HG03025 (cell line): Measurements from ENCODE around the gene MAST1.
"Not testable (repeated sequence)": the region's sequence is repeated elsewhere in the genome, so short reads cannot be mapped to it uniquely, and the experiment has no call there.

Source experiments
- ATAC-seq: cut with Tn5 transposase; IDR thresholded peaks from one replicate; pipeline ENCODE4 v1.9.1; 2021; ENCODE audit warnings: mild to moderate bottlenecking, moderate library complexity; ENCODE audit not compliant: unreplicated experiment, low FRiP score

MAST1 gene

DNA sequence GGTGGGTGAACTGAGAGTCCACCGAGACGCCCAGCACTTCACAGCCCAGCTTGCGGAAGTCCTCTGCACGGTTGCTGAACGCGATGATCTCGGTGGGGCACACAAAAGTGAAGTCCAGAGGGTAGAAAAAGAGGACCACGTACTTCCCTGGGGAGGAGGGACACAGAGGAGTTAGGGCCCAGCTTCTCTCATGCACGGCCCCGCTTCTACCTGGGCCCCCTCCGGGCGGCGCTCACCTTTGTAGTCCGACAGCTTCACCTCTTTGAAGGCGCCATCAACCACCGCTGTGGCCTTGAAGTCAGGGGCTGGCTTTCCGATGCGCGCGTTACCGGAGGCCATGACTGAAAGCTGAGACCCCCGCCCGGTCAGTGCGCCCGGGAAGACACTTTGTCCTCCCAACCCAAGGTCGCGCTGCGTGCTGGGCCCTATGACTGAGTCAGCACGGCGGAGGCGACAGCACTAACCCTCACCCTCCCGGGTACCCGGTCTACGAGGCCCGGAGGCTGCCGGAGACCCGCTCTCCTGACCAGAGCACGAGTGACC is 37.3 kb upstream of the MAST1 start:
- ATAC-seq: no peak

DNA sequence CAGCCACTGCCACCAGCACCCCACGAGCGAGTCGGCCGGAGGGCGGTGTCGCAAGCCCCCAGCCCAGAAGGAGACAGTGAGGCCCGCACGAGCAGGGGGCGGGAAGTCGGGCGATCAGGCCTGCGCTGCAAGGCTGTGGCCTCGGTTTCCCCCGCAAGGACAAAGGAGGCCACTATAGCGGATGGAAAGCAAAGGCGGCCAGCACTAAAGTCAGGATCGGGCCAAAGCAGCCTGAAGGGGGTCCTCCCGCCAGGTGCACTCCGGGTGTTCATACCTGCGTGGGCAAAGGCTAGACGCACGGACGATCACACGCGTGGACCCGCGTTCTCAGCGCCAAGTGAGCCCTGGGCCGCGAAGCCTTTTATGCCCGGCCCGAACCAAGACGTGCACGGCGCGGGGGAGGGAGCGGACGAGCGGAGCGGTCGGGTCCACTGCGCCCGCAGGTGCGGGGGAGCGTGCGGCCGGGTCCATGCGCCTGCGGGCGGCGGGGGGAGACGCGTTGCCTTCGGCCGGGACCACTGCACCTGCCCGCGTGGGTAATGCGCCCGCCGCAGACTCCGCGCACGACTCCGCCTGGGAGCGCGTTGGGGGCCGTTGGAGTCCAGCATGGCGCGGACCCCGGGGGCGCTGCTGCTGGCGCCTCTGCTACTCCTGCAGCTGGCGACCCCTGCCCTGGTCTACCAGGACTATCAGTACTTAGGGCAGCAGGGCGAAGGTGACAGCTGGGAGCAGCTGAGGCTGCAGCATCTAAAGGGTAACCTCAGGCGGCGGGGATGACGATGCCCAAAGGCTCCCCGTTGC is 36.6 kb upstream of the MAST1 start, which contains the start of the genes PRDX2 and THSD8:
TSS of gene PRDX2 (minus strand) at position 335 of the 801 bp plus-strand sequence. CDS start 539 bp downstream, outside the sequence.
TSS of gene THSD8 (plus strand) at position 604 of the 801 bp plus-strand sequence. CDS start at position 607, 3 bp downstream.
- no peak for ATAC-seq

DNA sequence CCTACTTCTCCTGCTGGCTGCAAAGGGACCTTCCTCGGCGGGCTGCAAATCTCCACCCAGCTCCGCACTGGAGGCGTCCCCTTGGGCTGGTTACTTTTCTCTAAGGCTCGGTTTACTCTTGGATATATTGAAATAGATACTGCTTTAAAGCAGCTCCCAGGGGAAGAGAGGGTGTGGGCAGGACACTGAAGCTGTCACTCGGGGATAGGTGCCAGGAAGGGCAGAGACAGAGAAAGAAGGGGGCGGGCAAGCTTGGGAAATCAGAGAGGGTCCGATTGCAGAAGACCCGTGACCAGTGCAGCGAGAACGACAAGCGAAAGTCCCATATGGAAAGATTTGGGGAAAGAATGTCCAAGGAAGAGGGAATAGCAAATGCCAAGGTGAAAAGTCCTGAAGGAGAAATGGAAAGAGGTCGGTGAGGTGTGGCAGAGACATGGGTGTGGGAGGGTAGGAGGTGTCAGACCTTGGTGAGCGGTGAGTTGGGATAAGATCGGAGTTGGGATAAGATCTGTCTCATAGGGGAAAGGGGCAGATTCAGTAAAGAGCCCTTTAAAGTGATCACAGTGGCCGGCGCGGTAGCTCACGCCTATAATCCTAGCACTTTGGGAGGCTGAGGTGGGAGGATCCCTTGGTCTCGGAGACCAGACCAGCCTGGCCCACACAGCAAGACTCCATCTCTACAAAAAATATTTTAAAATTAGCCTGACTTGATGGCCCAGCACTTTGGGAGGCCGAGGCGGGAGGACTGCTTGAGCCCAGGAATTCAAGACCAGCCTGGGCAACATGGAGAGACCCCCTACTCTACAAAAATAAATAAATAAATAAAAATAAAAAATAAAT is 35.8 kb upstream of the MAST1 start:
- no peak for ATAC-seq

DNA sequence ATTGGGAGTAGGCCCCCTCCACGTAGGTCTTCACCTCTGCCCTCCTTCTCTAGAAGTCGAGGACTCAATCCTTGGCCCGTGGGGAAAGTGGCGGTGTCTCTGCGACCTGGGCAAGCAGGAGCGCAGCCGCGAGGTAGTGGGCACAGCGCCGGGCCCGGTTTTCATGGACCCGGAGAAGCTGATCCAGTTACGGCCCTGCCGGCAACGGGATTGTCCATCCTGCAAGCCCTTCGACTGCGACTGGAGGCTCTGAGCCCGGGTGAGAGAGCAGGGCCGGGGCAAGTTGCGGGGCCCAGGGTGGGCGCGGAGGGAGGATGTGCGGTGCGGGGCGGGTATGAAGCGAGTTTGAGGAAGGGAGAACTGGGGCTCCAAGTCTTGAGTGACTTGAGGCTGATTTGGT is 34.3 kb upstream of the MAST1 start:
- ATAC-seq: no peak

DNA sequence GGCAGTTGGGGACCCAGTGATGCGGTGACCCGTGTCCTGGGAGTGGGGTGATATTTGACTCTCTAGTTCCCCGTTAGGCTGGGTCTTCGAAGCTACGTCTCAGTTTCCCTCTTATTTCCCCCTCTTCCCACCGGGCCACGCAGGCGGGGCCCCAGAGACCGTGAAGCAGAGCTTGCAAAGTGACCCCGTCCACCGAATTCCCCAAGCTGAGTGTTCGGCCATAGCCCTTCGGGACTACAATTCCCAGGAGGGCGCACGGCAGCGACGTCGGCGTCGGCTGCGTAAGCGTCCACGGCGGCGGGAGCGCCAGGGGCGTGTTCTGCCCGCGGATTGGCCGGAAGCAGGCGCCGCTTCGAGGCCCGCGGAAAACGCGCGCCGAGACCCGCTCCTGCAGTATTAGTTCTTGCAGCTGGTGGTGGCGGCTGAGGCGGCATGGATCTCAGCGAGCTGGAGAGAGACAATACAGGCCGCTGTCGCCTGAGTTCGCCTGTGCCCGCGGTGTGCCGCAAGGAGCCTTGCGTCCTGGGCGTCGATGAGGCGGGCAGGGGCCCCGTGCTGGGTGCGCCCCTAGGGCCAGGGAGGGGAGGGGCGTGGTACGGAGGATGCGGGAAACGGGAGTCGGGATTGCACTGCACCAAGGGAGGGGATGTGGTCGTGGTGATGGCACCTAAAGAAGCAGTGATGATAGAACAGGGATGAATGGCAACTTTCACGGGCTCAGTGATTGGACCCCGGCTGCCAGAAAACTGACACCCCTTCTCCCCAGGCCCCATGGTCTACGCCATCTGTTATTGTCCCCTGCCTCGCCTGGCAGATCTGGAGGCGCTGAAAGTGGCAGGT is 31.9 kb upstream of the MAST1 start, which contains the start of gene RNASEH2A:
TSS of gene RNASEH2A (plus strand) at position 343 of the 840 bp plus-strand sequence. CDS start at position 433, 90 bp downstream.
- ATAC-seq: no peak

DNA sequence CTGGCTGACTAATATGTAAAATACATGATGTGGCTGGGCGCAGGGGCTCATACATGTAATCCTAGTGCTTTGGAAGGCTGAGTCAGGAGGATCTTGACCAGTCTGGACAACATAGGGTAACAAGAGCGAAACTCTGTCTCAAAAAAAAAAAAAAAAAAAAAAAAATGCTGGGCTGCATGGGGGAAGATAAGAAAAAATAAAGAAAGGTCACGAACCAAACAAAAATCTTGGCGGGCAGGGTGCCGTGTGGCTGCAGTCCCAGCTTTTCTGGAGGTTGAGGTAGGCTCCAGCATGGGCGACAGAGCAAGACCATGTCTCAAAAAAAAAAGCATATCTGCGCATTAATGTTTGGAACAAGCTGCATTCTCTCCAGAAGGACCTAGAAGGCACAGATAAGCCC is 23.2 kb upstream of the MAST1 start:
- ATAC-seq: no peak

DNA sequence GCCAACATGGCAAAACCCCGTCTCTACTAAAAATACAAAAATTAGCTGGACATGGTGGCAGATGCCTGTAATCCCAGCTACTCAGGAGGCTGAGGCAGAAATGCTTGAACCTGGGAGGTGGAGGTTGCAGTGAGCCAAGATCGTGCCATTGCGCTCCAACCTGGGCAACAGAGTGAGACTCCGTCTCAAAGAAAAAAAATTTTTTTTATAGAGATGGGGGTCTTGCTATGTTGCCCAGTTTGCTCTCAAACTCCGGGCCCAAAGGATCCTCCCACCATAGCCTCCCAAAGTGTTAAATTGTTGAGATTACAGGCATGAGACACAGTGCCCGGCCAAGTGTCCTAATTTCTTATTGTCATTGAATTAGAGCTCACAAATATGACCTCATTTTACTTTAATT is 21.1 kb upstream of the MAST1 start:
- not testable (repeated sequence) for ATAC-seq

DNA sequence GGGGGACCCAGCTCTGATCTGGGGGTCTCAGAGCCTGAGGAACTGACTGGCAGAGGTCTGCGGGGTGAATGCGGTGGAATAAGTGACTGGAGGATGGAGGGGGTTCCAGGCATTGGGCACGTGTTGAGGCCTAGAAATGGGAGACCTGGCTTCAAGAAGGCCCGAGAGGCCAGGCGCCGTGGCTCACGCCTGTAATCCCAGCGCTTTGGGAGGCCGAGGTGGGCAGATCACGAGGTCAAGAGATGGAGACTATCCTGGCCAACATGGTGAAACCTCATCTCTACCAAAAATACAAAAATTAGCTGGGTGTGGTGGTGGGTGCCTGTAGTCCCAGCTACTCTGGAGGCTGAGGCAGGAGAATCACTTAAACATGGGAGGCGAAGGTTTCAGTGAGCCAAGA is 20.5 kb upstream of the MAST1 start:
- ATAC-seq: not testable (repeated sequence)

DNA sequence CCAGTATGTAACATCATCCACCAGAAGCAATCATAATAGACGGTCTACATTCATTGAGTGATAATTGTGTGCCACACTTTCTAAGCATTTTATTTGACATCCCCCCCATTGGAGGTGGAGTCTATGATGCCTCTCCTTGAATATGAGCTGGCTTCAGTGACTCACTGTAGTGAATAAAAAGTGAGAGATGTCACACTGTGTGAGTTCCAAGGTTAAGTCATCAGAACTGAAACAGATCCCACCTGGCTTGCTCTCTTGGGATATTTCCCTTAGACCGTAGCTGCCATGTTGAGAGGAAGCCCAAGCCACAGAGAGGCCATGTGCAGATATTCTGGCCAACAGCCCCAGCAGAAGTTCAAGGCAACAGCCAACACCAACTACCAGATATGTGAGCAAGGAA is 16.6 kb upstream of the MAST1 start:
- ATAC-seq: no peak

DNA sequence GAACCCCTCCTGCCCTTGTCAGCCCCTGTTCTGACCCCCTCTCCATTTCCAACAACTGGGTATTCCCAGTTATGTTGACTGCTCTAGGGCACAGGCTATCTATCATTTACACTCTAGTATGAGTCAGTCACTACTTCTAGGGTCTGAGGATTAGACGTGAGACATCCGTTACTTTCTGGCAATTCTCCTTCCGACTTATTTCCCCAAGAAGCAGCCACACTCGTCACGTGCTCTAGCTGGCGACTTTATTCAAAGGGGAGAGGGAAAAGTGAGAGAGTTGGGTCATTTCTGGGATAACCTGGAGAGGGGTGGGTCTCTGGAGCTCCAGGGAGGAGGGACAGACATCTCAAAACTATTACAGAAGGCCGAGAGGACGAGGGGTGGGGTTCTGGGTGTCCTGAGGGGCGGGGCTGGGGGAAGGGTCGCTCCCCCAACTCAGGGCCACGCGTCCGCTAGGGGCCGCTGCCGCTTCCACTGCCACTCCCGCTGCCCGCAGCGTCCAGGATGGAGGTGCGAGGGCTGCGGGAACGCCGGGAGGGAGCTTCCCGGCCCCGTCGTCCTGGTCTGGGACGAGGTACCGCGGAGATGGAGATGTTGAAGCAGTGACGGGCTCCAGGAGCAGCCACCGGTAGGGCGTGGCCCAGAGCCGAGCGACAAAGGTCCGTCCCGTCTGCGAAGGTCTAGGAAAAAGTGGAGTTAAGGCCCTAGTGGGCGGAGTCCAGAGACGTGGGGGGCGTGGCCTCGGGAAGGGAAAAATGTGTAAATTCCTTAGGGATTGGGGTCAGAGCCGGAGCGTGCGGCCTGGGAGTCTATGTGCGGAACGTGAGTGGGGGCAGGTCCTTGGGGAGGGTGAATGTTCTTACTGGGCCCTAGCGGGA is 12.8 kb upstream of the MAST1 start:
- no peak for ATAC-seq

DNA sequence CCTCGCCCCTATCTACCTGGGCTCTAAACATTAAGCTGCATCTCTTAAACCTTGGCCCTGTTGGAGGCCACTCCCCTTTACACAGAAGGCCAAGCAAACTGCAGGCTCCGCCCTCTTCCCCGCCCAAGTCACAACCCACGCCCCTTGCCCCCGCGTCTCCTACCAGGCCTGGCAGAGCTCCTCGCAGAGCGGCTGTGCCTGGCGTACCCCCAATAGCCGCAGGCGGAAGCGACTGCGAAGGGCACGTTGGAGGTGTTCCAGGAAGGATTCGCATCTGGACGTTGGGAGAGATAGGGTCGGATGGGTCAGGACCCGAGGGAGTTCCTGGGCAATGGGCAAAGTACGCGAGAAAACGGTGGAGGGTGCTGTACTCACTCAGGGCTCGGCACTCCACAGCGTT is 9.8 kb upstream of the MAST1 start:
- ATAC-seq: no peak

DNA sequence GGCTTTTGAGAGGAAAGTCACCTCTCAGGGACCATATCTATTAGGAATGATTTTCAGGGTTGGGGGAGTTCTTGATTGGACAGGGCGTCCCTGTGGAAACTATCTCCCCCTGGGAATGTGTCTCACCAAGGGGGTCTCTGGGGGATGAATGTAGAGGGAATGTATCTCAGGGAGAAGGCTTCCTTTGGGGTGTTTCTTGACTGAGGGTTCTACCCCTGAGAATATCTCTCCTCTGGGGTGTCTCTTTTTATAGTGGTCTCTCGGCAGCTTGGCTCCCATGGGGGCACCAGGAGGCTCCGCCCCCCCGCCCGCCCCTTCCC is 4.9 kb upstream of the MAST1 start:
- ATAC-seq: no peak

DNA sequence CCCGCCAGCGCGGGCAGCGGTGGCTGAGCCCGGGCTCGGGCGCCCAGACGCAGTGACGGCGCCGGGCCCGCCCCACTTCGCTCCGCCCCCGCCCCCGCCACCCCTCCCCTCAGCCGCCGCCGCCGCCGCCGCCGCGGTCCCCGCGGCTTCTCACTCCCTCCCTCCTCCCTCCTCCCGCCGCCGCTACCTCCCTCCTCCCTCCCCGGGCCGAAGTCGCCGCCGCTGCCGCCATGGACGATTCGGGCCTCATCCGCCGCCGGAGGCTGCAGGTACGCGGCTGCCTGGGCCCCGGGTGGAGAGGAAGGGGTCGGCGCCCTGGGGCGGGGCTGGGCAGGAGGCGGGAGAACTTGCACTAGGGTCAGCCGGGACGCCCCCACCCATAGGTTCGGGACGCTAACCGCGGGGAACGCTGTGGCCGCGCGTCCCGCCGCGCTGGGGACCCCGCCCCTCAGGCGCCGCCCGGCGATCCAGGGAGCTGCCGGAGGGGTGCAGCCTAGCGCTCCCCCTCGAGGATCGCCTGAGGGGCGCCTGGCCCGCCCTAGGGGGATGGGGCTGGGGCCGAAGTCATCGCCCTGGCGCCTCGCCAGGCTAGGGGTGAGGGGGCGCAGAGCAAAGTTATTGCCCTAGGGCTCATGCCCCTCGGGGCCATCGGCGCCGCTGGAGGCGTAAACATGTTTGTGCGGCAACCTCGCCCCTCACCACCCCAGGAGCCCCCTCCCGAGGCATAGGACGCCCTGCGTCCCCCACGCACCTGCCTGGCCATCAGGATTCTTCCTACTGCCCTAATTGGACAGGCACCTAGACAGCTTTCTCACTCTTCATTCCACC is 4.4 kb upstream of the MAST1 start:
- ATAC-seq: no peak

DNA sequence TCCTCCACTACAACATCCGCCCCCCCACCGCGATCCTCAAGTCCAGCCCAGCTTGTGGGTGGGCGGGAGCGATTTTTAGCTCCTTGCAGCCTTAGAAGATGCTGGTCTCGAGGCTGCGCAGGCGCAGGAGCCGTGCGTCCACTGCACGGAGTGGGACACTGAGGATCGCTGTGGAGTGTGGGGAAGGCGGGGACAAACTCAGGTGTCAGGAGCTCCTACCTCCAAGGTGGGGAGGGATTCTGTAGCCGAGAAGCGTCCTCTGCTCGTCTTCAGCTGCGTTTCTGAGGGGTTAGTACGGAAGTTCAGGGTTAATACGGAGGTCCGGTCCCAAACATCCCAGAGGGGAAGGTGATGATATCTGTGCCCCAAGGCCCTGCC is 3.8 kb upstream of the MAST1 start, which contains the start of gene RTBDN:
TSS of gene RTBDN (minus strand) at position 14 of the 378 bp plus-strand sequence. CDS start 4,600 bp downstream, outside the sequence.
- no peak for ATAC-seq

DNA sequence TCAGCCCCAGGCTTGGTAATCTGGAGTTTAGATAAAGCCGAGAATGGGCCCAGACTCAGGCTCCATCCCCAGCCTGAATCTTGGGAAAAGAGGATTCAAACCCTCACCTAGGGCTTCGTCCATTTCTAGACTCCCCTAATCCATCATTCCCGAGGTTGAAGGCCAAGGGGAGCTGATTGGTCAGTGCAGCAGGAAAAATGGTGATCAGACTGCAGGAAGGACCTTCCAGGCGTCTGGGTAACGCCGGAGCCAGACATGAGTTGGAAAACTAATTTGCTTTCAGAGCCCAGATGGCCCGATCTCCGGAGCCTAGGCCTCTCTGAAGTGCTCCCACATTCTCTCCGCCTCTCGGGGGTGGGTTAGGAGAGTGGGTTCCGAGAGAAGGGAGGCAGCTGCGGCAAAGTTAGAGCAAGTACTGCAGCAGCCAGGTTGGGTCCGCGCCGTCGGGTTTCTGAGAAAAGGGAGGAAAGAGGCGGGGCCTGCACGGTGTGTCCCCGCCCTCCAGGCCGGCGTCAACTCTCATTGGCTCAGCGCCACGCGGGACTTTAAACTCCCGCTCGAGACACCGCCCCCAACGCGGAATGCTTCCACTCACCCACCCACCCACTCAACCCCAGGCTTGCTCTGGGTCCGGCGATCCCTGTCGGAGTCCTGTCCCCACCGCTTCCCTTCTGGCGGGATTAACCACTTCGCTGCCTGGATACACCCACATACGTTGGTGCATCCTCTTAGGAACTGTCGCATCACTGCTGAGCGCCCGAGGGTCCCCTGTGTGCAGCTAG is 3.1 kb upstream of the MAST1 start:
- ATAC-seq: no peak

DNA sequence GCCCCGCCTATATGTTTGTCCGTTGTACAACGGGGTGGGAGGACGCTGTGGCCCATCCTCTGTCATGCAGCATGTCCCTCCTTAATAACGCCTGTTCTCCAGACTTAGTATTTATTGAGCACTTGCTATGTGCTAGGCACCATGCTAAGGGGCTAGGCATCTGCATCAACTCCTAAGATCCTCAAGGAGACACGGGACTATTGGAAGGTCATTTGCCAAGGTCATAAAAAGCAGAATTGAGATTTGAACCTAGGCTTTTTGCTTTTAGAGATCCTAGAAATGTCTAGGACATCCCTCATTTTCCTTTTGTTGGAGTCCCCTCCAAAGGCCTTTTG is 1.8 kb upstream of the MAST1 start:
- no peak for ATAC-seq

DNA sequence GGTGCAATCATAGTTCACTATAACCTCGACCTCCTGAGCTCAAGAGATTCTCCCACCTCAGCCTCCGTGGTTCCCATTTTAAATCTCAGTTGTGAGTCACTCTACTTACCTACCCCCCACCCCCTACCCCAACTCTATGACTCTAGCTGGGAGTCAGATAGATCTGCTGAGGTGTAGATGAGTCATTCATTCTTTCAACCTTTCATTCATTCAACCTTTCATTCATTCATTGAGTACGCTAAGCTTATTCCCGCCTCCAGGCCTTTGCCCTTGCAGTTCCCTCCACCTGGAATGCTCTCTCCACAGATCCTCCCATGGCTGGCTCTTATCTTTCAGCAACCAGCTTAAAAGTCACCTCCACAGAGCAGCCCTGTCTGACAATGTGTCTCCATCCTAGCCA is 1.1 kb upstream of the MAST1 start:
- ATAC-seq: no peak
